ENCODE data around the gene EXOC4. TPM values are rescaled to one million over a fixed set of nuclear protein-coding genes. Genes with fewer than 3 reads are reported as not detected.

The EXOC4 gene
- total and polyA plus RNA-seq, 7 donors: 16.4 to 76.7 (median 50.7) TPM

DNA sequence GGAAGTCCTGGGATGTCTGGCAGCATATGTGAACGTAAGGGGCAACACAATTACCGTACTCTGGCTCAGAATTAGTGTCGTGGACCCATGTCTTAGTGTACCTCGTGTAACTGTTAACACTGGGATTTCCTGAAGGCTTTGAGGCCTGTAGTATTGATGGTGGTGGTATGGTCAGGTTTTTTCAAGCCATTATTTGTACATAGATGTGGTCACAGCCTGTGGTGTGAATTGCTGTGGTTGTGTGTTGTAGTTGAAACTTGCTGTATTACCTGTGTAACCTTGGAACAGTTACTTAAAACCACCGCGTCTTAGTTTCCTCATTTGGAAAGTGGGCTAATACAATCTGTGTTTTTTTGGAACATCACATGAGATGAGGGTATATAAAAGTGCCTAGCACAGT is 5.3 kb downstream of the EXOC4 start:
- no peaks in the 10 kb centered on the region for H3K27me3 ChIP-seq
- peaks cover 0 to 26% (median 19%) of the 10 kb centered on the region in 4 donors for H3K4me1 ChIP-seq
- no peak overlapping the region for H3K4me3 ChIP-seq
- intact Hi-C loops (cut with DNase I): loop anchor here (10.0 kb wide), 1 partner anchor 1057 kb away; the partner anchor contains the start of gene SLC35B4
- no peak overlapping the region for H3K27ac ChIP-seq
- no peaks in the 10 kb centered on the region for H3K36me3 ChIP-seq
- WGBS, 2 donors: 87 to 90% methylated on average over 6 of the region's 6 CpGs
- TF ChIP-seq EP300 (IDR thresholded peaks at IDR 0.05): no peak
- no peak for TF ChIP-seq POLR2AphosphoS5 (IDR thresholded peaks at IDR 0.05)
- DNase-seq: no peak
- H3K9me3 ChIP-seq: no peaks in the 10 kb centered on the region

DNA sequence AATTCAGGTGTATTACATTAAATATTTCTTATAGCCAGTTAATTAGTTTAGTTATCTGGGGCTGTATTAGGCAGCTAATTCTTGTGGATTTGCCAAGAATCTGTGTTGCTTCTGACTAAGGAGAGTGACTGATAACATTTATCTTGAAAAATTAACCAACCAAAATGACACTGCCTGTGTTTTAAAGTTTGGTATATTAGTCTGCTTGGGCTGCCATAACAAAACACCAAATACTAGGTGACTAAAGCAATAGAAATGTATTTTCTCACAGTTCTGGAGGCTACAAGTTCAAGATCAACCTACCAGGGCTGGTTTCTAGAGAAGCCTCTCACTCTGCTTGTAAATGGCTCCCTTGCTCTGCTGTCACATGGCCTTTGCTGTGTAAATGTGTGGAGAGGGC is 12.9 kb downstream of the EXOC4 start:
- intact Hi-C loops (cut with DNase I): no loop called here
- Histone ChIP-seq H3K4me1 (peaks cover 0 to 12% (median 10%) of the 10 kb centered on the region in 4 donors), H3K36me3 (no peaks in the 10 kb centered on the region), H3K9me3 (no peaks in the 10 kb centered on the region), H3K4me3 (no peak overlapping the region), H3K27ac (no peak overlapping the region), H3K27me3 (no peaks in the 10 kb centered on the region)
- DNase-seq: no peak
- TF ChIP-seq POLR2AphosphoS5 (IDR thresholded peaks at IDR 0.05) (no peak), EP300 (IDR thresholded peaks at IDR 0.05) (no peak)
- TF ChIP-seq, protein P1, sequence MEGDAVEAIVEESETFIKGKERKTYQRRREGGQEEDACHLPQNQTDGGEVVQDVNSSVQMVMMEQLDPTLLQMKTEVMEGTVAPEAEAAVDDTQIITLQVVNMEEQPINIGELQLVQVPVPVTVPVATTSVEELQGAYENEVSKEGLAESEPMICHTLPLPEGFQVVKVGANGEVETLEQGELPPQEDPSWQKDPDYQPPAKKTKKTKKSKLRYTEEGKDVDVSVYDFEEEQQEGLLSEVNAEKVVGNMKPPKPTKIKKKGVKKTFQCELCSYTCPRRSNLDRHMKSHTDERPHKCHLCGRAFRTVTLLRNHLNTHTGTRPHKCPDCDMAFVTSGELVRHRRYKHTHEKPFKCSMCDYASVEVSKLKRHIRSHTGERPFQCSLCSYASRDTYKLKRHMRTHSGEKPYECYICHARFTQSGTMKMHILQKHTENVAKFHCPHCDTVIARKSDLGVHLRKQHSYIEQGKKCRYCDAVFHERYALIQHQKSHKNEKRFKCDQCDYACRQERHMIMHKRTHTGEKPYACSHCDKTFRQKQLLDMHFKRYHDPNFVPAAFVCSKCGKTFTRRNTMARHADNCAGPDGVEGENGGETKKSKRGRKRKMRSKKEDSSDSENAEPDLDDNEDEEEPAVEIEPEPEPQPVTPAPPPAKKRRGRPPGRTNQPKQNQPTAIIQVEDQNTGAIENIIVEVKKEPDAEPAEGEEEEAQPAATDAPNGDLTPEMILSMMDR (IDR thresholded peaks at IDR 0.05): no peak

DNA sequence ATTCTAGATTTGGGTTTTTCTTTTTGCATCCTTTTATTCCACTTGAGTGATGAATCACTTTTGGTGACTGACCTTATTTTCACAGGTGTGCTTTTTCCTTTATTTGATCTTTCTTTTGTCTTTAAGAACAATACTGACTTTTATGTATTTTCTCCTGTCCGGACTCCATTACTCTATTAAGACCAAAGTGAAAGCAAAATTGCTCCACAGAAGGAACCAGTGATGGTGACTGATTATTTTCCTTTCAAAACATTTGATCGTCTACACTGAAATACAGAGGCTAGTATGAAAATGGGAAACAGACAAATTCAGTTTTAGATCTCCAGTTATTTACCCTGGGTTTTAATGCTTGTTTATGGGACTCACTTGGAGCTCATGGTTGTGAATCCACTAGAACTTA is 15.5 kb downstream of the EXOC4 start:
- Histone ChIP-seq H3K9me3 (no peaks in the 10 kb centered on the region), H3K4me3 (no peak overlapping the region), H3K36me3 (no peaks in the 10 kb centered on the region), H3K4me1 (peaks cover 0 to 29% (median 22%) of the 10 kb centered on the region in 4 donors), H3K27ac (no peak overlapping the region), H3K27me3 (no peaks in the 10 kb centered on the region)
- WGBS, 2 donors: 80 to 87% methylated on average over 2 of the region's 2 CpGs
- no peak for DNase-seq
- intact Hi-C loops (cut with DNase I): no loop called here
- TF ChIP-seq POLR2A (IDR thresholded peaks at IDR 0.05) (no peak), POLR2AphosphoS5 (IDR thresholded peaks at IDR 0.05) (no peak), EP300 (IDR thresholded peaks at IDR 0.05) (no peak)
- TF ChIP-seq, protein P1 (IDR thresholded peaks at IDR 0.05): no peak

DNA sequence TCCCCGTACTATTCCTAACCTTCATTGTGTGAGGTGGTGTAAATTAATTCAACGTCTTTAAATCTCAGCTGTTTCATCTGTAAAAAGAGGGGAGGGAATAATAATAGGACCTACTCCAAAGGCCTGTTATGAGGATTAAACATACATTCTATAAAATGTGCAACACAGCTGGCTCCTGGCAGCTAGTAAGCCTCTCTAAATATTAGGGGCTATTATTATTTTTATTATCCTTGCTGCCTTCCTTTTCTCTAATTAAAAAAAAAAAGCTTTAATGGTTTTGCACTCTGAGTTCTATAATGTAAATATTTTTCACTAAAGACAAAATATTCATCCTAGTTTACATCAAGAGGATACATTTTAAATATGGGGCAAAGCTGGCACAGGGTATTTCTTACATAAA is 19.5 kb downstream of the EXOC4 start:
- WGBS, 2 donors: 79 to 89% methylated on average over 2 of the region's 2 CpGs
- Histone ChIP-seq H3K27me3 (no peaks in the 10 kb centered on the region), H3K4me1 (peaks cover 0 to 30% (median 25%) of the 10 kb centered on the region in 4 donors), H3K27ac (no peak overlapping the region), H3K9me3 (no peaks in the 10 kb centered on the region), H3K36me3 (peaks cover 0 to 25% (median 4%) of the 10 kb centered on the region in 4 donors), H3K4me3 (no peak overlapping the region)
- no peak for TF ChIP-seq POLR2AphosphoS5 (IDR thresholded peaks at IDR 0.05)
- TF ChIP-seq, protein P1 (IDR thresholded peaks at IDR 0.05): no peak
- TF ChIP-seq POLR2A (IDR thresholded peaks at IDR 0.05): no peak
- TF ChIP-seq EP300 (IDR thresholded peaks at IDR 0.05): no peak
- intact Hi-C loops (cut with DNase I): no loop called here
- no peak for DNase-seq

DNA sequence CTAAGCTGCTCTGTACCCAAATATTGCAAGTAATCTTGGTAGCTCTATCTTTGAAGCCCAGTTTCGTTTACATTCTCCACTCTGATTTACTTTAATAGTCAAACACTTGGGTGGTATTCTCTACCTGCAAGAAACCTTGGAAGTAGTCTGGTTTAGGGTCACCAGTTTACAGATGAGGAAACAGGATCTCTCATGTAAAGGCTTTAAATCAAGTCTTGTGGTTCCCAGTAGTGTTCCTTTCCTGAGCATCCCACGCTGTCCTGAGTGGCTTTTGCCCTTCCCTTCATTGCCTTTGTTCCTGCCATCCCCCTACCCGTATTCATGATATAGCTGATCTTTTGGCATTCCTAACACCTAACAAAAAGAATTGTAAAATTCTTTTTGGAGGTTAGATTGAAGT is 20.3 kb downstream of the EXOC4 start:
- H3K27ac ChIP-seq: no peak overlapping the region
- no peaks in the 10 kb centered on the region for H3K27me3 ChIP-seq
- H3K4me1 ChIP-seq: peaks cover 0 to 30% (median 23%) of the 10 kb centered on the region in 4 donors
- TF ChIP-seq, protein P1 (IDR thresholded peaks at IDR 0.05): no peak
- TF ChIP-seq POLR2A (IDR thresholded peaks at IDR 0.05) (no peak), POLR2AphosphoS5 (IDR thresholded peaks at IDR 0.05) (no peak), EP300 (IDR thresholded peaks at IDR 0.05) (no peak)
- intact Hi-C loops (cut with DNase I): no loop called here
- H3K9me3 ChIP-seq: no peaks in the 10 kb centered on the region
- WGBS, 2 donors: 90 to 91% methylated on average over 3 of the region's 3 CpGs
- H3K36me3 ChIP-seq: peaks cover 0 to 33% (median 4%) of the 10 kb centered on the region in 4 donors
- H3K4me3 ChIP-seq: no peak overlapping the region
- no peak for DNase-seq

Data from sigmoid colon (tissue), 7 donors.